Osteoblast (primary cell): ENCODE results near the gene RAPSN. TPM values are rescaled to one million over a fixed set of nuclear protein-coding genes. Genes with fewer than 3 reads are reported as not detected.

Experiments used
- DNase-seq: peaks from one replicate; pipeline ENCODE4 v3.0.0; 2011; ENCODE audit warnings: low spot score, mixed read lengths; ENCODE audit not compliant: insufficient read length; ENCODE audit errors: missing footprints
- H2AFZ ChIP-seq: 2 replicates; pipeline ENCODE4 v1.6.0; 2011; ENCODE audit warnings: mild to moderate bottlenecking, low read length
- H3K27ac ChIP-seq: 2 replicates; pipeline ENCODE4 v1.5.1; 2011; ENCODE audit warnings: mild to moderate bottlenecking, low read depth, low read length, moderate library complexity
- H3K27me3 ChIP-seq: 2 replicates; pipeline ENCODE4 v1.6.0; 2012; ENCODE audit warnings: mild to moderate bottlenecking, control low read depth, inconsistent platforms, low read length, moderate library complexity; ENCODE audit not compliant: insufficient read depth
- H3K36me3 ChIP-seq: 2 replicates; pipeline ENCODE4 v1.5.1; 2011; ENCODE audit warnings: mild to moderate bottlenecking, low read length, control low read depth, moderate library complexity; ENCODE audit not compliant: insufficient read depth
- H3K4me1 ChIP-seq: 2 replicates; pipeline ENCODE4 v1.5.1; 2011; ENCODE audit warnings: mild to moderate bottlenecking, low read length, control low read depth, moderate library complexity; ENCODE audit not compliant: insufficient read depth
- H3K4me2 ChIP-seq: 2 replicates; pipeline ENCODE4 v1.6.0; 2011; ENCODE audit warnings: mild to moderate bottlenecking, low read length; ENCODE audit not compliant: insufficient read depth
- H3K4me3 ChIP-seq: fragments of 200-600 bp; sonication (generic); 3 replicates; pipeline ENCODE4 v1.5.1; 2012; ENCODE audit warnings: mild to moderate bottlenecking, low read length, inconsistent platforms; ENCODE audit not compliant: insufficient read depth
- H3K79me2 ChIP-seq: 2 replicates; pipeline ENCODE4 v1.6.0; 2012; ENCODE audit warnings: mild to moderate bottlenecking, low read length, control low read depth, inconsistent platforms; ENCODE audit not compliant: insufficient read depth
- H3K9me3 ChIP-seq: 2 replicates; pipeline ENCODE4 v1.5.1; 2011; ENCODE audit warnings: low read depth, low read length, control low read depth
- H4K20me1 ChIP-seq: 2 replicates; pipeline ENCODE4 v1.6.0; 2012; ENCODE audit warnings: mild to moderate bottlenecking, low read length, control low read depth; ENCODE audit not compliant: insufficient read depth
- total RNA-seq: library from RNA; depleted of rRNA; stranded (reverse); fragments of >200 nt; gene quantifications from 2 replicates; pipeline ENCODE4 v1.2.3, GENCODE V29; 2012
- TF ChIP-seq, protein P1 (sequence below): IDR thresholded peaks from 2 replicates; pipeline ENCODE4 v1.5.1; 2011; ENCODE audit warnings: mild to moderate bottlenecking, low read depth, low read length, moderate library complexity; ENCODE audit errors: extremely low read depth

Gene RAPSN
- total RNA-seq, 1 donor, result 0.36 TPM

- H3K9me3 ChIP-seq, result no peaks in the 10 kb centered on the region
Measured at GRCh38 chr11:47391711-47392432, 57.1 kb downstream of the RAPSN start.

DNA sequence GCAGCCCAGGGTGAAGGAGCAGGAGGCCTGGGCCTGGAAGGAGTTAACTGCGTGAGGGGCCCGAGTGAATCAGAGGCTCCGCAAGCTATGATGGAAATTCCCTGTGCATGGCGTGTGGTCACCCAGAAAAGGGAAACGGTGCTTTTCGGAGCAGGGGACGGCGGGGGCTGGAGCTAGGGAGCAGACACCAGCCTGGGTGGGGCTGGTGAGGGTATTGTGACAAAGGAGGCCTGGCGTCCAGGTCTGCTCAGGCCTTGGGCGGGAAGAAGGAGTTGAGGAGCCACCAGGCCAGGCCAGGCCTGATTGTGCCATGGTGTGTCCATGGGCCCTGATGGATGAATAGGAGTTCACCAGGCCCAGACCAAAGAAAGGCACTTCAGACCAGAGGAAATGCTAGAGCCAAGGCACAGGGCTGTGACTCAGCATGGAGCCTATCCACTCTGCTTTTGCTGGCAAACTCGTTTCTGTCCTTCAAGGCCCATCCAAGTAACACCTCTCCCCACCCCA lies 57.8 kb downstream of the RAPSN start:
- Histone ChIP-seq H4K20me1 (no peaks in the 10 kb centered on the region), H3K27me3 (no peaks in the 10 kb centered on the region), H3K4me1 (peaks cover 9% of the 10 kb centered on the region), H3K9me3 (no peaks in the 10 kb centered on the region), H3K36me3 (no peaks in the 10 kb centered on the region), H2AFZ (no peak overlapping the region), H3K79me2 (no peaks in the 10 kb centered on the region), H3K4me3 (no peak overlapping the region), H3K4me2 (no peak overlapping the region), H3K27ac (no peak overlapping the region)
- TF ChIP-seq, protein P1, sequence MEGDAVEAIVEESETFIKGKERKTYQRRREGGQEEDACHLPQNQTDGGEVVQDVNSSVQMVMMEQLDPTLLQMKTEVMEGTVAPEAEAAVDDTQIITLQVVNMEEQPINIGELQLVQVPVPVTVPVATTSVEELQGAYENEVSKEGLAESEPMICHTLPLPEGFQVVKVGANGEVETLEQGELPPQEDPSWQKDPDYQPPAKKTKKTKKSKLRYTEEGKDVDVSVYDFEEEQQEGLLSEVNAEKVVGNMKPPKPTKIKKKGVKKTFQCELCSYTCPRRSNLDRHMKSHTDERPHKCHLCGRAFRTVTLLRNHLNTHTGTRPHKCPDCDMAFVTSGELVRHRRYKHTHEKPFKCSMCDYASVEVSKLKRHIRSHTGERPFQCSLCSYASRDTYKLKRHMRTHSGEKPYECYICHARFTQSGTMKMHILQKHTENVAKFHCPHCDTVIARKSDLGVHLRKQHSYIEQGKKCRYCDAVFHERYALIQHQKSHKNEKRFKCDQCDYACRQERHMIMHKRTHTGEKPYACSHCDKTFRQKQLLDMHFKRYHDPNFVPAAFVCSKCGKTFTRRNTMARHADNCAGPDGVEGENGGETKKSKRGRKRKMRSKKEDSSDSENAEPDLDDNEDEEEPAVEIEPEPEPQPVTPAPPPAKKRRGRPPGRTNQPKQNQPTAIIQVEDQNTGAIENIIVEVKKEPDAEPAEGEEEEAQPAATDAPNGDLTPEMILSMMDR, result no peak
- DNase-seq, result peak; percentile 47

More at GRCh38 chr11:47391711-47392432, 57.1 kb downstream of the RAPSN start:
- Histone ChIP-seq H3K27ac (no peak overlapping the region), H3K36me3 (no peaks in the 10 kb centered on the region), H3K4me3 (no peak overlapping the region), H3K27me3 (no peaks in the 10 kb centered on the region), H3K4me2 (no peak overlapping the region), H3K4me1 (peaks cover 9% of the 10 kb centered on the region), H2AFZ (no peak overlapping the region), H3K79me2 (no peaks in the 10 kb centered on the region), H4K20me1 (no peaks in the 10 kb centered on the region)
- peak; percentile 63 for DNase-seq
- TF ChIP-seq, protein P1, result no peak

- Histone ChIP-seq H4K20me1 (no peaks in the 10 kb centered on the region), H3K27me3 (no peaks in the 10 kb centered on the region), H3K79me2 (no peaks in the 10 kb centered on the region), H3K4me2 (no peak overlapping the region), H3K4me1 (peaks cover 9% of the 10 kb centered on the region), H3K36me3 (no peaks in the 10 kb centered on the region), H3K4me3 (no peak overlapping the region), H3K27ac (no peak overlapping the region), H2AFZ (no peak overlapping the region), H3K9me3 (no peaks in the 10 kb centered on the region)
- TF ChIP-seq, protein P1, result no peak
- no peak for DNase-seq
Measured at GRCh38 chr11:47390422-47390760, 58.5 kb downstream of the RAPSN start.

GRCh38 chr11:47389577-47390421 lies 59.1 kb downstream of the RAPSN start:
- TF ChIP-seq, protein P1, result no peak
- H3K9me3 ChIP-seq, result no peaks in the 10 kb centered on the region
- H3K4me3 ChIP-seq, result no peak overlapping the region
- H3K4me1 ChIP-seq, result peaks cover 6% of the 10 kb centered on the region
- DNase-seq, result peak; percentile 66
- no peaks in the 10 kb centered on the region for H3K27me3 ChIP-seq
- H2AFZ ChIP-seq, result no peak overlapping the region
- H3K36me3 ChIP-seq, result no peaks in the 10 kb centered on the region
- no peaks in the 10 kb centered on the region for H4K20me1 ChIP-seq
- no peak overlapping the region for H3K4me2 ChIP-seq
- H3K79me2 ChIP-seq, result no peaks in the 10 kb centered on the region
- H3K27ac ChIP-seq, result no peak overlapping the region
